Skeletal muscle cell (primary cell): Measurements from ENCODE around the gene TMEM218.

Experiments
- DNase-seq: peaks from one replicate; pipeline ENCODE4 v3.0.0-alpha.2; 2010; ENCODE audit warnings: low read depth
- H3K4me3 ChIP-seq: 2 replicates; pipeline ENCODE4 v1.5.1; 2011; ENCODE audit warnings: low read depth, mild to moderate bottlenecking, control low read depth, low read length, moderate library complexity

The TMEM218 gene

DNA sequence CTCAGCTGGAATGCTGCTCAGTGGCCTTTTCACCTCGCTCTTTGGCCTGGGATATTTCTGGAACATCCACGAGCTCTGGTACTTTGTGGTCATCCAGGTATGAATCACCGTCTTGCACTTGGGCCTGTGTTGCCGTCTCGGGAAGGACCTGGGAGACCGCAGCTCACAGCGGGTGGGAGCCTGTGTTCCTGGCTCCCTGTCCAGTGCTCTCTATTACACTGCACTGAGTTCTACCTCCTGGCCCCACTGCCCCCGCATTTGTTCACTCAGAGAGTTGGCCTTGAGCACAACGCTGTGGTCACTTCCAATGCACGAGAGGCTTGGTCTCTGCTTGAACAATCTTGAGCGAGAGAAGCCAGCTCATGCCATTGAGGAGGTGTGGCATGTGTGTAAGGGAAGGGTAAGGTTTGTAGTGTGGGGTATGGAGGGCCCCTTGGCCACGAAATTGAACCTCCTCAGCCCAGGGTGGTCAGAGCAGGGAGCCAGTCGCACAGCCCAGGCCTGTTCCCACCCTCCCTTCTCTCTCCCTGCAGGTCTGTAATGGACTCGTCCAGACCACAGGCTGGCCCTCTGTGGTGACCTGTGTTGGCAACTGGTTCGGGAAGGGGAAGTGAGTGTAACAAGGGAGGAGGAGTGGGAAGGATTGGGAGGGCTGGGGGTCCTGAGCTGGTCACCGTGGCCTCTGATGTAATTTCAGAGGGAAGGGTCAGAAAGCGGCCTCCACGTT is 32.1 kb downstream of the TMEM218 start:
- DNase-seq = no peak
- H3K4me3 ChIP-seq = no peak overlapping the region

DNA sequence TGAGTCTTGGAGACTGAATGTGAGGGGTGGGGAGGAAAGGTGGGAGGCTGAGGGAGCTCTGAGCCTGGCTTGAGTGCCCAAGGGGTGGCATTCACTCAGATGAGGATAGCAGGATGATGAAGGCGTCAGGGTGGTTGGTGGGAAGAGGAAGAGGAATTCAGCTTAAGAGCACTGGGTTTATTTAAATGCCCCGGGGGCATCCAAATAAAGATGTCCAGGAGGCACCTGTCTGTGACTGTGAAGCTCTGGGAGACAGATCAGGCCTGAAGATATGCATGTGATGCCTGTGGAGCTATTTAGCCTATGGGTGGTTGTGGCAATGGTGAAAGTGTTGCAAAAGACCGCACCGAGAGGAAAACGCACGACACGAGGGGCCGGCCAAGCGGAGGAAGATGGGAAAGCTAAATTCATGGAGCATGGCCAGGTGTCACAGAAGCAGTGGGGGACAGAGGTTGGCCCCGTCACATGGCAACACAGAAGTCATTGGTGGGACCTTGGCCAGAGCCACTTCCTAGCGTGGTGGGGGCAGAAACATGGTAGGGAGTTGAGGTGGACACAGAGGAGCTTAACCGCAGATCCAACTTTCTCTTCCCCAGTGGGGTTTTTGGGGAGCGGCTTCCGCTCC is 32.8 kb downstream of the TMEM218 start:
- no peak overlapping the region for H3K4me3 ChIP-seq
- no peak for DNase-seq

DNA sequence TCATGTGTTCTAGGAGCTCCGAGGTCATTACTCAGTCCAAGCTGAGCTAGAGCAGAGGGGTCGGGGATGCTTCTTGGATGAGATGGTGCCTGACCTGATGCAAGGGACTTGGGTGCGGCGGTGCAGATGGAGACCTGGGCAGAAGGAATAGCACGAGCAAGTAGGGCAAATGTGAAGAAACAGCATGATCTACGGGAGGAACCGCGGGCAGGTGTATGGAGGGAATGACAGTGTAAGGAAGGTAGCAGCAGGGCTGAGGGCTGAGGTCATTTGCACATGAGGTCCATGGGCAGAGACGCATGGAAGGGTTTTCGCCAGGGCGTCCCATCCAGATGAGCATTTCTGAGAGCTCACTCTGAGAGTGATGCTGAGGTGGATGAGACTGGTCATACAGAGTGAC is 33.4 kb downstream of the TMEM218 start:
- DNase-seq = no peak
- H3K4me3 ChIP-seq = no peak overlapping the region

DNA sequence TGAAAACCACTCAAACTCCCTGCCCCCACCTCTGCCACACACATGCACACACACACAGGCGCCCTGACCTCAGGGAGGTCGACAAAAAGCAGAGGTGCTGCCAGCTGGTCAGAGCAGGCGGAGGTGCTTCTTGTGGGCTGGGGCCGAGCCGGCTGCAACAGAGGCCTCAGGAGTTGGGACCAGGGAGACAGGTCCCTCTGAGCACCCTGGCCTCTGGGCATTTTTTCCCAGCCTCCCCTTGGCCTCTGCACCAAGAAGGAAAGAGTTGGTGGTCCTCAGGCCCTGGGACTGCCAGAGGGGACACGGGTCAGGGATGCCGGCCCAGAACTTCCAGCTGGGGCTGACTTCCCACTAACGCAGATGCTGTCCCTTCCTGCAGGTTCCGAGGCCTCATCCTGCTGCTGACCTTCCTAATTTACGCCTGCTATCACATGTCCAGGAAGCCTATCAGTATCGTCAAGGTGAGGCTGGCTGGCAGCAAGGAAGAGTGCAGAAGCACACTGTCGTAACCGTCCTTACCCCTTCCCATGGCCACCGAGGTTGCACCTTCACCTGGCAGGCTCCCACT is 35.0 kb downstream of the TMEM218 start:
- no peak for DNase-seq
- no peak overlapping the region for H3K4me3 ChIP-seq

DNA sequence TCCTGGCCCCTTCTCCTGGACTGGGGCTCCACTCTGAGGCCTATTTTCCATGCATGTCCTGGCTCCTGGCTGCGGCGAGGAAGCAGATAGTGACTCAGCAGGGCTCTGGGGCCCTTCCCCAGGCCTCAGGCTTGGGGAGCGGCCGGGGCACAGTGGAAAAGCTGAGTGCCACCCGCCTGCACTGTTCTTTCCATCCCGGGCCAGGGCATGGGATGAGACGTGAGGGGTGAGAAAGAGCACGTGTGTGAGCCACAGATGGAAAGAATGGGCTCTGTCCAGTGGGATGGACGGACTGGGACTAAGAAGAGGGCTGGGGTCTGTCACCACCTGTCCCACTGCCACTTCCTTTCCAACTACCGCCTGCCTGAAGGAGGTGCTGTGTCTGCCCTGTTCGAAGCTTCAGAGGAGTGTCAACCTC is 35.5 kb downstream of the TMEM218 start:
- DNase-seq = no peak
- H3K4me3 ChIP-seq = no peak overlapping the region

DNA sequence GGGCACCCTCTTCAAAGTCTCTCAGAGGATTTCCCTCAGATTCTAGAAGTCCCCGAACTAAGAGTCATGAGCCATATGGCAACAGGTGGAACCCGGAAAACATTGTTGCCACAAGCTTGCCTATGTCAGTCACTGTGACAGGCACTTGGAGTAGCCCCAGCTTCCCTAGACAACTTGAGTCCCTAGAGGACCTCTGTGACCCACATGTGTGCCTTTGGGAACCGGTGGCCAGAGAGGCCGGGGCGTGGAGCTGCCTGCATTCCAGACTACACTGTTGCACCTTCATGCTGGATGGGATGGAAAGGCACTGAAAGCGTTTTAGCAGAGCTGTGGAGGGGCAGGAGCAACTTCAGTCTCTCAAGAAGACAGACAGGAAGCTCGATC is 36.2 kb downstream of the TMEM218 start:
- DNase-seq = no peak
- no peak overlapping the region for H3K4me3 ChIP-seq

DNA sequence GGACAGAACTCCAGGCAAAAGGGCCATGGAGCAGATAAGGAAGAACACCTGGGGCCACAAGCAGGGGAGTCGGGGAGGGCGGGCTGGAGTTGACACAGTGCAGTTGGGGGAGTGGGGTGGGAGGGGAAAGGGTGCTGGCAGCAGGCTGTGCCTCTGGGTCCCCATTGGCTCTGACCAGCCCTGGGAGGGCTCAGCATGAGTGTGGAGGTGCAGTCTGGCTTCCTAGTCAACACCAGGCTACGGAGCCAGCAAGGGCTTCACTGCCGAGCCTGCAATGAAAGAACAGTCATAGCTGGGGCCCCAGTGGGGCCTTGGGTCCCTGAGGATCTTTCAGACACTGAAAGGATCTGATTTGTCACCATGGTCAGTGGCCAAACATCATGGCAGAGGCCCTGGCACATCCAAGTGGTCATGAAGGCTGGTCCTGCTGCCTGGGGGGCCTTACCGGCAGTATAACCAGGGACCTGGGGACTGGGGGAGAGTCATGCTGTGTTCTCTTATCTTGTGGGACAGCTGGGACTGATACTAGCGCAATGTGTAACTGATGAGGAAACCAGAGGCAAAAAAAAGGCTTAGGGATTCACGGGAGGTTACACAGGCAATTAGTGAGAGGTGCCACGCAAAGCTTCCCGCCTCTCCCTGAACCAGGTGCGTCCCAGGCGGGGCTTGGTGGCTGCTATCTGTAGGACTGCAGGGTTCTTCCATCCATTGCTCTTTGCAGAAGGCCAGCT is 36.8 kb downstream of the TMEM218 start:
- no peak for DNase-seq
- no peak overlapping the region for H3K4me3 ChIP-seq

DNA sequence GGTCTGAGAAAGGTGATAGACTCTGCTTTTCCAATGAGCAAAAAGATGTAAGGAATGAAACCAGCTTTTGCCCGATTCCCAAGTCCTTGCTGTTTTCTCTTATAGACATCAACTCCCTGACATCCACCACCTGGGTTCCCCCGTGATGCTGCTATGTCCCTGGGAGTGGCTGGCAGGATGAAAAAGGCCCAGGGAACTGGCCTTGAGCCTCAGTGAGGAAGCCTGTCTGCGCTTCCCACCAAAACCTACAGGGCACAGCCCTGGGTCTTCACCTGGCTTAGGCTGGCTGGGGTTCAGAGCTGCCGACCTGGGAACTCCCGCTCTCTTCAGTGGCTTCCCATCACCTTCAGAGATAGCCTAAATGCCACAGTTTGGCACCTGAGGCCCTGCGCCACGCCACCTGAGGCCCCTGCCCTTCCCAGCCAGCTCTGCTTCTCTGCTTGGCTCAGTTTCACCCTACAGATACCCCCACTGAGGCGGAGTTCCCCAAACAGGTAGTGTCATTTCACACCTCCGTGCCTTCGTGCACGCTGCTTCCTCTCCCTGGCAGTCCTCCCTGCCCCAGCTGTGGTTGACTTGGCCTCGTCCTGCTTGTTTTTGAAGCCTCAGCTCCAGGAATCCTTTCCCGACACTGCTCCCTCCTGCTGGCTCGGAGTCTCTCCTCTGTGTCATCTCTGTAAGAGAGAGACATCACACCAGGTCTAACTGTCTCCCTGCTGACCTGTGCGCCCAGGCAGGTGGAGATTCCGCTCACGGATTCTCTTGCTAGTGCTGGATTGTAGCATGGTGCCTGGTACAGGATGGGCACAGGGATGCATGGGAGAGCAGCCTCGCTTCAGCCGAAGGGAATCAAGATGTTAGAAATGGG is 37.6 kb downstream of the TMEM218 start:
- no peak overlapping the region for H3K4me3 ChIP-seq

DNA sequence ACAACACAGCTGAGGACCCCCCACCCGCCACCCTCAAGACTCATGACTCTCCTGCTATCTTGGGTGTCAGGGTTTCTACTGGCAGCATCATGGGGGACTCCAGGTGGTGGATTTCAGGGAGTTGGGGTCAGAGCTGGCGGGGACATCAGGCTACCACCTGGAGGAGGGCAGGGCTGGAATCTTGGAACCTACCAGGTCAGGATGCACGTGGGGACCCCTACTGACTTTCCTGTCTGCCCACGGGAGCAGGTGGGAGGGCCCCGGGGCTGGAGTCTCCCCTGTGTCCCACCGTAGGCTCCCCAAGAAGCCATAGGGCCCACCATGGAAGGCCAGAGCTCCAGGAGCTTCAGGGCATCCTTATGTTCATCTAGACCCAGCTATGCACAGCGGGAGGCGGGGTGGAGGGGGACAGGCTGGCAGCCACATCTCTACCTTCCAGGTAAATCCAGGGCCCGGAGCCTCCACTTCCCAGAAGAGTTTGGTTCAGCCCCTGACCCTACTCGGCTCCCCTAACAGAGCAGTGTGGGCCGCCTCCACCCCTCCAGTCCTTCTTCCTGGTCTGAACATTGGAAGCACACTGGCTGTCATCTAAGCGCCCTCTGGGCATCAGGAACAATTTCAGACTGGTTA is 38.4 kb downstream of the TMEM218 start:
- DNase-seq = no peak
- no peak overlapping the region for H3K4me3 ChIP-seq

More for the DNA sequence above, 37.6 kb downstream of the TMEM218 start:
- DNase-seq = no peak

DNA sequence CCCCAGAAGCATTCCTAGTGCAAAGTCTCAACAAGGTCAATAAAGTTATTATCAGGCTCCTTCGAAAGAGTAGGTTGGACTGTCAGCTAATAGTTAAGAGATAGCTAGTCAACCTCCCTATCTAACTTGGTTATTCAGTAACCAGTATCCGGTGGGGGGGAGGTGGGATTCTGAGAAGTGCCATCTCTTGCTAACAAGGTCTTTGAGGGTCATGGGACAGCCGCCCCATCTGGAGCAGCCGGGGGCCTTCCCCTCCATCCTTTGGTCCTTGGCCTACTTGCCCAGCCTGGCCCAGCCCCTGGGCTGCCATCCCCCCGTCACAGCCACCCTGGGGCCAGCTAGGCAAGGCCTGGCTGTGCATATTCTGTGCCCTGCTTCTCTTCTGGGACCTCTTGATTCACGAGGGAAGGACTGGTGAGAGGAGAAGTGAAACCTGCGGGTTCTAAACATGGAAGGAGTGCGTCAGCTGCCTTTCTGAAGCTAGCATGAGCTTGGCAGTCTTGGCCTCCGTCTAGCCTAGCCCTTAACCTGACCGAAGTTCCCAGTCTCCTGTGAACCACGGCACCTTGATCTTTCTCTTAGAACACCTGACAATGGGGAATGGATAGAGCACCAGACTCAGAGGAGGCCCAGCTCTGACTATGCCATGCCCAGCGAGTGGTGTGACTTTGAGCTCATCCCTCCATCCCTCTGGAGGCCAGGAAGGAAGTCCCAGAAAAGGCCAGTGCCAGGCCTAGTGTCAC is 39.0 kb downstream of the TMEM218 start:
- DNase-seq = no peak
- no peak overlapping the region for H3K4me3 ChIP-seq

DNA sequence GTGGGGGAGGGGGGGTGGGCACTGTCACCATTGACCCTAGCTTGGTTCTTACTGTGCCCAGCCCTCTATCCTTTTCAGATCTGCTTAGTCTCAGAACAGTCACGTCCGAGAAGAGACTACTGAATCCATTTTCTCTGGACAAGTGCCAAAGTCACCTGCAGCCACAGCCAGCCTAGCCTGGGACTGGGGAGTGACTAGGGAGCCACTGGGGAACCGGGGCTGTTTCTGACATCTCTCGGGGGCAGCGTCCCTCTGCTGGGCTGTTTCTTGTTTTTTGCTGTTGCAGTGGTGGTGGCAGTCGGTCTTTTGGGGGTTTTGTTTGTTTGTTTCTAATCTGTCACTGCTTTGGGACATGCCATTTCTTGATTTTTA is 39.6 kb downstream of the TMEM218 start:
- H3K4me3 ChIP-seq = no peak overlapping the region
- no peak for DNase-seq

DNA sequence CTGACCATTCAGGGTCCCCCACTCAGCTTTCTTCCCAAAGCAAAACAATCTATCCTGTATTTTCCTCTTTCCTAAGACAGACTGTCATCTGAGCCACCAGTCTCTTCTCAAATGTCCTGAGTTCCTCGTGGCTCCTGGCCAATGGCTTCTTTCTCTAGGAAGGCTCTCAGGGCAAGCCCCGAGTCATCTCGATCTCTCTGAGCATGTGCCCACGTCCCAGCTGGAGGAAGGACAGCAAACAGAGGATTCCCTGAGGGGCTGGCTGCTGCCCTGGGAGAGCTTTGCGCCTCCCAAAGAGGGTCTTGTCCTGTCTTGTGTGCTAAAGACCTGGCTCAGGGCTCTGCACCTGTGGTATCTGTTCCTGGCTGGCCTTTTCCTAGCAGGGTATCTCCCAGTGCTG is 40.0 kb downstream of the TMEM218 start:
- no peak overlapping the region for H3K4me3 ChIP-seq

DNA sequence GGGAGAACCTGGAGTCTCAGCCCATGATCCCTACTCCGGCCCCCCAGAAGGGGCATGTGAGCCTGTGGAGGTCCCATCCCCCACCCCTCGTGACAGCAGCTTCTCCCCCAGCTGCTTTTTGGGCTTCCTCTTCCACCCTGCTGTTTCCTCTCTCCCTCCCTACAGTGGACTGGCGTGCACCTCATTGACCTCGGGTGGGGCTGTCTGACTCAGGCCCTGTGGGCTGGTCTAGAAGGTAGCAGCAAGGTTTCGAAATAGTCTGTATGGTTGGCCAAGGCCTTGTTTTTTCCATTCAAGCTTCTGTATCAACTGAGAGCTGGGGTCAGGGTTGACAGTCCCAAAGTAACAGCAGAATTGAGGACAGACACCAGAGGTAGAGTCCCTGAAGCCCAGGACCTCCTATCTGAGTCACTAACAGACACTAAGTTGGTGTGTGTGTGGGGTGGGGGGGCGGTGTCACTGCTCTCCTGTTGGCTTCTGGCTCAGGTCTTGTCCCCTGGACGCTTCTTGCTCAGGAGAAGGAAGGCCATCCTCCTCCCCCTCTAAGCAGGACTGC is 40.6 kb downstream of the TMEM218 start:
- no peak overlapping the region for H3K4me3 ChIP-seq
- no peak for DNase-seq

More for the DNA sequence above, 40.0 kb downstream of the TMEM218 start:
- no peak for DNase-seq

DNA sequence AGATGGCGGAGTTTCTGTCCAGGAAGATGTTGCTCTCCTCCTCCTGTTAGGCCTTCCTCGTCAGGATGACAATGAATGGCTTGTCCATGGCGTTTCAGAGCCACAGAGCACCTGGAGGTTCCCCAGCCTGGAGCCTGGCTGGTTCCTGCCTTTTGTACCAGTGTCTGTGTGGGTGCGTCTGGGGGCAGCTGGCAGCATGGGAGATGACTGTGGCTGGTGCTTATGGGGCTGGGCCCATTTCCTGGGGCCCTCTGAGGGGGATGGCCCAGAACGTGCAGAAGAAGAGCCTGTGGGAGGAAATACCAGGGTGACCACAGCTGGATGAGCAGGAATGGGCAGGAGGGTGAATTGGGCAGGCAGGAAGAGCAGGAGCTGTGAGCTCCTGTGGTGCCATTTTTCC is 41.6 kb downstream of the TMEM218 start:
- no peak overlapping the region for H3K4me3 ChIP-seq
- no peak for DNase-seq

DNA sequence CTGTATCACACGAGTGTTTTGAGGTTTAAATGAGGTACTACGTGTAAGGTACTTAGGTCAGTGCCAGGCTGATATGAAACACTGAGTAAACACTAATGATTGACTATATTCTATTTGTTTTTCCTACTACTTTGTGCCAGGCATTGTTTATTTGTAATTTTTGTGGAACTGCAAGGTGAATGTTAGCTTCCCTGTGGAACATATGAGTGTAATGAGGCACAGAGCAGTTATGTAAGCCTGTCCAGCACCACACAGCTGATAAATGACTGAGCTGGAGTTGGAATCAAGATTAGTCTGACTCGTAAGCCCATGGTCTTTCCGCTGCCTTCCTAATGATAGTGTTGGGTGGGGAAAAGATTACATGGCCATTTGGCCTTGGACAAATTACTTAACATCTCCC is 42.4 kb downstream of the TMEM218 start:
- no peak overlapping the region for H3K4me3 ChIP-seq

DNA sequence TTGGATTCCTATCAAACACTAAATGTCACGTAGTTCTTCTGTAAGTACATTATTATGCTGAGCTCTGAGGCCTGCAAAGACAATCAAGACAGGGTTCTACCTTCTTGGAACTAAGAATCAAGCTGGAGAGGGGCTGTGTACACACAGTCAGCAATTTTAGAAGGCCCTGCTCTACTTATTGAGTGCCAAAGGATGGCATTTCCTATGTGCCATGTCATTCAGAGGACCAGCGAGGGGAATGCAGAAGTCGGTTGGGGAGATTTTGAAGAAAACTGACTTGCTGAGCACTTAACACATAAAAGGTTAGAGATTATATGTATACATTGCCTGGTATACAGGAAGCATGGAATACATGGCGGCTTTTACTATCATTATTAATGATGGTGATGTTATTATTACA is 43.1 kb downstream of the TMEM218 start:
- H3K4me3 ChIP-seq = no peak overlapping the region
- DNase-seq = no peak

More for the DNA sequence above, 42.4 kb downstream of the TMEM218 start:
- no peak for DNase-seq

DNA sequence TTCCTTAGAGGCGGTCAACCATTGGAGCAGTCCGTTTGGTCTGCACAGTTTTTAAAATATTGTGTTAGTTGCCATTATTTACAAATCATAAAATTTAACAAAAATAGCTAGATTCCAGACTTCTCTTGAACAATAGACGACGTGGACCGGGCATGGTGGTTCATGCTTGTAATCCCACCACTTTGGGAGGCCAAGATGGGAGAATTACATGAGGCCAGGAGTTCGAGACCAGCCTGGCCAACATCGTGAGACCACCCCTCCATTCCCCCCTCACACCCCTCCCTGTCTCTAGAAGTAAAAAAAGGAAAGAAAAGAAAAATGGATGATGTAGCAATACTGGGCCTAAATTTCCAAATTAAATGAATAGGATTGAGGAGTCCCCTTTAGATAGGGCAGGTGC is 47.4 kb downstream of the TMEM218 start:
- no peak for DNase-seq
- H3K4me3 ChIP-seq = no peak overlapping the region

DNA sequence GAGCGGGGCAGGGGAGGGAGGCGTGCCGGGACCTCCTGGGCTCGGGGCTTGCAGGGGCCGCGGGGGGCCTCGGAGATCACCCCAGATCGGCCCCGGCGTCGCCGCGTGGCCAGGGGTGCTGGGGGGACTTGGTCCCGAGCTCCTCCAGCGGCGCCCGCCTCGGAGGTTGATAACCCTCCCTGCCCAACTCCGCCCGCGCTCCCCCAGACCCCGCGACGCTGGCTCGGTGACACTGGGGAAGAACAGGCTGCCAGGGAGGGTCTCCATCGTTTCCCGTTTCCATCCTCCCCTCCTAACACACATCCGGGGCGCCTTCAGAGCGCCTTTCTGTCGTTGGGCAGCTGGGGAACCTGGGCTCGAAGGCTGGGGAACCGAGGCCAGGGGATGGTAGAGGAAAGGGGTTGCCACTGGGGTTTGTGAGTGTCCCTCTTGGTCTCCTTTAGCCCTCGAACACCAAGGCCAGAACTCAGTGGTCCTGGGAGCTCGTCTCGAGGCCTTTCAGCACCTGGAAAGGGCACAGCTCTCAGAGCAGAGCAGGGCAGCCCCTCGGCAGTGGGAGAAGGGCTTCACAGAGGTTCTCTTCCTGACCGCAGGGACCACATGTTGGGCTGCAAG is 47.9 kb downstream of the TMEM218 start:
- DNase-seq = no peak
- peak overlapping the region; percentile 65 for H3K4me3 ChIP-seq
